Activated effector memory CD4-positive, alpha-beta T cell treated with Interleukin-2 at 50 U/mL for 16 hours (primary cell): ENCODE data around the gene DCHS2.
A peak's percentile ranks its signal among the peaks of the same experiment; 100 is the strongest.

Experiments used
- DNase-seq: peaks from one replicate; pipeline ENCODE4 v3.0.0-alpha.2; 2020

DCHS2 gene

DNA sequence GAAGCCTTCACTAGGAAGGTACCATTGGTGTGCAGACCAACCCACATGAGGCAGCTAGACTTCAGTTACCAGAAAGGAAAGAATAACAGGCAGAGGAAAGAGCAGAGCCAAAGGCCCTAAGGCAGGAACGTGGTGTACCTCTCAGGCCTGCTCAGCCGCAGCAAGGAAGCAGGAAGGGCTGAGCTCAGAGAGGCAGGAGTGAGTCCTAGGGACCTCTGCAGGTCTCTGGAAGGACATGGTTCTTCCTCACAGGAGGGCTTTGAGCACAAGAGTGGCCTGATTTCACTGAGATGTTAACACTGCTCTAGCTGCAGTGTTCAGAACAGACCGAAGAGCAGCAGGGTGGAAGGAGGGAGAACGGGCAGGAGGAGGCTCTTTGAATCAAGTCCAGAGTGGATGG, 124.6 kb downstream of the DCHS2 start:
- no peak for DNase-seq

GRCh38 chr4:154364066-154364845, 127.3 kb downstream of the DCHS2 start:
- DNase-seq = no peak

- DNase-seq = no peak
Observed at GRCh38 chr4:154361450-154361849, 130.1 kb downstream of the DCHS2 start.

DNA sequence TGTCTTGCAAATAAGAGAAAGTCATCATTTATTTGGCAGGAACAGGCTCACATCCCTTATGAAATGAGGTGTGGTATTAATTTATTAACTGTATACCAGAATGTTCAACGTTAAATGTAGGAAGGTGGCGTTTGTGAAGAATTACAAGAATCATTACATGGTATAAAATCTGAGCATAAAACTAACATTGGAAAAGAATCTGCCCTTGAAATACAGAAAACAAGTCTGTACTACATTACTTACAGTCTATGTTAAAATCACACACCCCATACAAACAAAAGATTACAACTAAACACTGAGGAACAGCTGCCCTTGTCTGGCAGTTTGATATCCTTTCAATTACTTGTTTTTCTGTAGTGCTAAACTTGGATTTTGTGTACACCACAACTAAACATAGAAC, 131.1 kb downstream of the DCHS2 start:
- no peak for DNase-seq

- DNase-seq = no peak
Observed at GRCh38 chr4:154354883-154355282, 136.7 kb downstream of the DCHS2 start.

- DNase-seq = no peak
Observed at GRCh38 chr4:154349829-154350228, 141.8 kb downstream of the DCHS2 start.

GRCh38 chr4:154348657-154349056, 142.9 kb downstream of the DCHS2 start:
- no peak for DNase-seq

GRCh38 chr4:154345359-154345758, 146.2 kb downstream of the DCHS2 start:
- DNase-seq = no peak

DNA sequence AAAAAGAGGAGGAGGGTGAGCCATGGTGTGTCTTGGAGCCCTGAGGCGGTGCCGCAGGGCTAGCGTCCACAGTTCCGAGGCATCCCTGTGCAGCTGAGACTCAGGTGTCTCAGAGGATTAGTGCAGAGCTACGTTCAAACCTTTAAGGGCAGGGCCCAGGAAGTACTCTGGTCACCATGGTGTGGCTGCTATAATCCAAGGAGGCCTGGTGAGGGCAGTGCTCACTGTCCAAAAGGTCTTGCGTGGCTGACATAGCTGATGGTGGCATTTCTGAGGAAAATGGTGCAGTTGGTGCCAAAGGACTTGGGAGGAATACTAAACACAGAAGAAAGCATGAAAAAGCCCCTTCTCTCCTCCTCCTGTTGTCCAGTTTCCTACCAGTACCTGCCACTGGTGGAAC, 146.9 kb downstream of the DCHS2 start:
- no peak for DNase-seq

- no peak for DNase-seq
Observed at GRCh38 chr4:154343651-154344050, 147.9 kb downstream of the DCHS2 start.

DNA sequence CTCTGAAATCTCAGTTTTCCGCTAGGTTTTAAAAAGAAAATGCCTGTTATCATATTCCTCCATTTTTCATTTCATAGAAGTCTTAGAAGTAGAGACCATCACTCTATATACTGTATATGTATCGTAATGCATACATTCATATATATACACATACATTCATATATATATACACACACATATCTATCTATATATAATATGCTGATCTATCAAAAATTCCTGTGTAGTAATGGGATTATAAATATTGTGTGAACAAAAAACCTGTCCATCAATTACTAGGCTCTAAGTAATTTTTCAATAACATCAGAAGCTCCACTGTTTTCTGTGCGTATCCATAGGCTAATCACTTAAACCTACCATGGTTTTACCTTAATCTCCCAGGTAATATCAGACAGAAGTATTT, 150.2 kb downstream of the DCHS2 start:
- no peak for DNase-seq

DNA sequence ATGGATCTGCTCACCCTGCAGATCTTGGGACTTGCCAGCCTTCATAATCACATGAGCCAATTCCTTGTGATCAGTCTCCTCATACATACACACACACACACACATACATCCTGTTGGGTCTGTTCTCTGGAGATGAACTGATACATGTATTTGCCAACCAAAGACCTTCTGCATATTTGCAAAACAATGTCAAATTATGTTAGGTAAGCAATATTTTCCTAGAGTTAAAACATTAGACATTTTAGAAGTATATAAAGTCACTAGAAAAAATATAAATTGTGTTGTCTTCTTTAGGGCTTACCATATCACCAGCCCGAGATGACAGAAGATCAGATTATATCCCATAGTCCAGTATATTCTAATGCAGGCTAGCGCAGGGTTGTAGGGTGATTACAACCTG, 156.0 kb downstream of the DCHS2 start:
- DNase-seq = no peak

- DNase-seq = peak; percentile 17
Observed at GRCh38 chr4:154332681-154333421, 158.7 kb downstream of the DCHS2 start.

GRCh38 chr4:154329939-154330338, 161.7 kb downstream of the DCHS2 start:
- no peak for DNase-seq

- DNase-seq = no peak
Observed at GRCh38 chr4:154329268-154329868, 162.2 kb downstream of the DCHS2 start.

GRCh38 chr4:154328030-154328429, 163.6 kb downstream of the DCHS2 start:
- no peak for DNase-seq

- DNase-seq = no peak
Observed at GRCh38 chr4:154320521-154320920, 171.1 kb downstream of the DCHS2 start.

- DNase-seq = no peak
Observed at GRCh38 chr4:154319736-154320135, 171.9 kb downstream of the DCHS2 start.

- no peak for DNase-seq
Observed at GRCh38 chr4:154317201-154317999, 174.2 kb downstream of the DCHS2 start.

GRCh38 chr4:154315741-154316140, 175.9 kb downstream of the DCHS2 start:
- DNase-seq = no peak

DNA sequence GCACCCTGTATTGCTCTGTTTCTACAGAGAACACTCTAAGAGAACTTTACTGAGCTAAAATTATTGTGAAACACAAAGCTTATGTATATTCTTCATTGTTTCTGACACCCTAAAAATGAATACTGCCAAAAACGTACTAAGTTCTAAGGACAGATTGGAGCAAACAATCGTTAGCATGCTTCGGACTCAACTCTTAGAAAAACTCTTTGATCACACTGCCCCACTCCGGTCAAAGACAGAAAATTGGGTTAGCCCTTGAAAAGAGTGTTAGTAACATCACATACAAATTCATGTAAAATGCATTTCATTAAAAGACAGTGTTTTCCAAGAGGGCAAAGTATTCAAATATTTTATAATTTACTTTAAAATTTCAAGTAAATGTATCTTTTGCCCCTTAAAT, 177.4 kb downstream of the DCHS2 start:
- DNase-seq = no peak

DNA sequence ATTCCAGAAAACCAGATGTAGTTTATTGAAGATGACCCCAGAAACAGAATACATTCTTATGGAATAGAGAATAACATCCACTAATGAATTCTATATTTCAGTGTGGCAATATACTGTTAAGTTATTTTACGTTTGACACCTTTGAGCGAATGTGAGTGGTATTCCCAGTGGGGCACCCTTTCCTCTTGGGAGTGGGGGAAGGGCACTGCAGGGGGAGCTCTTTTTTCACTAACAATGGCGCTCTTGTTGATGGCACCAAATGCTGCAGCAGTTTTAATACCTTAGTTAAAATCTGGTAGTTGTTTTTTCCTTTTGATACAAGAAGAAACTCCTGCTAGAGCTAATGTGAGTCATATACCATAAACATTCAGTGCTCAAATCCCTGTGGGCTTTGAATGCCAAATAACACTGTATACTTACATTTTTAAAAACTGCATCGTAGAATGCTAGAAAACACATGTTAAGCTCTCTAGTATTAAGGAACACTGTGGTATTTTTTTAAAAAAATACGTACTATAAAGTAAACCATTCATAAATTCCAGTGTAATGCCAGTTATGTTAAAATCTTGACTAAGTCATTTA, 178.5 kb downstream of the DCHS2 start:
- DNase-seq = no peak

DNA sequence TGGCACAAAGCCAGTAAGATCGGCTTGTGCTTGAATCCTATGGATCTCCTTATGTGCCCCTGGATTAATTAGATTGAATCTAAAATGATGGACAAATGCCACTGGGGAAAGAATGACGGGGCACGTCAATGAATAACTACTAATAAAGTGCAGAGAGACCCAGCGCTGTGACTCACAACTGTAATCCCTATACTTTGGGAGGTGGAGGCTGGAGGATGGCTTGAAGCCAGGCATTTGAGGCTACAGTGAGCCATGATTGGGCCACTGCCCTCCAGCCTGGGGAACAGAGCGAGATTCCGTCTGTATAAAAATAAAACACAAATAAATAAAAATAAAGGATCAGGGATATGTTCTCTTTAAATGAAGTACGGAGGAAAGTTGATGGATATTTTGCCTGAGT, 179.4 kb downstream of the DCHS2 start:
- DNase-seq = no peak
